ENCODE measurements around the gene ADAM22.
"Not testable (repeated sequence)": the region's sequence is repeated elsewhere in the genome, so short reads cannot be mapped to it uniquely, and the experiment has no call there.

The ADAM22 gene

DNA sequence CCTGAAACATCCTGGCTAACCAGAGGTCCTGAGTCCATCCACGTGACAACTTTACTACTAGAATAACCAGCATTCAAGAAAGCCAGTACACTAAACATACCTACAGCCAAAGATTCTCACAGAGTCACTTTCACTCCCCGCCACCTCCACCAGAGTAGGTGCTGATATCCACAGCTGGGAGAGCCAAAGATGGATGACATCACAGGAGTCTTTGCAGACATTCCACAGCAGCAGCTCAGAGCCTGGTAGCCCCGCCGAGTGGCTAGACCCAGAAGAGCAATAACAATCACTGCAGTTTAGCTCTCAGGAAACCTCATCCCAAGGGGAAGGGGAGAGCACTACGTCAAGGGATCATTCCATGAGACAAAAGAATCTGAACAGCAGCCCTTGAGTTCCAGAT is 13.5 kb upstream of the ADAM22 start:
- Histone ChIP-seq H3K4me3 (ENCODE audit: low read depth, low read length) (no peak overlapping the region), H3K36me3 (ENCODE audit: control insufficient read depth, insufficient read depth, low read length) (no peaks in the 10 kb centered on the region), H3K4me1 (ENCODE audit: control insufficient read depth, insufficient read depth, low read length) (no peaks in the 10 kb centered on the region), H3K27me3 (ENCODE audit: control insufficient read depth, insufficient read depth, low read length) (no peaks in the 10 kb centered on the region), H3K27ac (ENCODE audit: low read depth, low read length) (no peak overlapping the region), H3K9me3 (ENCODE audit: control insufficient read depth, insufficient read depth, low read length) (no peaks in the 10 kb centered on the region), H3K9ac (ENCODE audit: low read depth, low read length) (no peak overlapping the region)

DNA sequence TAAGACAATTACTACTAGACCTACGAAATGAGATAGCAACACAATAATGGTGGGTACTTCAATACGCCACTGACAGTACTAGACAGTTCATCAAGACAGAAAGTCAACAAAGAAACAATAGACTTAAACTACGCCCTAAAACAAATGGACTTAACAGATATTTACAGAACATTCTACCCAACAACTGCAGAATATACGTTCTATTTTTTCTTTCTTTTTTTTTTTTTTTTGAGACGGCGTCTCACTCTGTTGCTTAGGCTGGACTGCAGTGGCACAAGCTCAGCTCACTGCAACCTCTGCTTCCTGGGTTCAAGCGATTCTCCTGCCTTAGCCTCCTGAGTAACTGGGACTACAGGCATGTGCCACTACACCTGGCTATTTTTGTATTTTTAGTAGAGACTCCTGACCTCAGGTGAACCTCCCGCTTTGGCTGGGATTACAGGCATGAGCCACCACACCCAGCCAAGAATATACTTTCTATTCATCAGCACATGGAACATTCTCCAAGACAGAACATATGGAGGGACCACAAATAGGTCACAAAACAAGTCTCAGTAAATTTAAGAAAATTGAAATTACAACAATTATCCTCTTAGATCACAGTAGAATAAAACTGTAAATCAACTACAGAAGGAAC is 11.2 kb upstream of the ADAM22 start:
- not testable (repeated sequence) for H3K4me3 ChIP-seq (ENCODE audit: low read depth, low read length); H3K9ac ChIP-seq (ENCODE audit: low read depth, low read length); H3K27ac ChIP-seq (ENCODE audit: low read depth, low read length); H3K36me3 ChIP-seq (ENCODE audit: control insufficient read depth, insufficient read depth, low read length); H3K9me3 ChIP-seq (ENCODE audit: control insufficient read depth, insufficient read depth, low read length); H3K27me3 ChIP-seq (ENCODE audit: control insufficient read depth, insufficient read depth, low read length)
- H3K4me1 ChIP-seq (ENCODE audit: control insufficient read depth, insufficient read depth, low read length), result peaks cover 14% of the 10 kb centered on the region

DNA sequence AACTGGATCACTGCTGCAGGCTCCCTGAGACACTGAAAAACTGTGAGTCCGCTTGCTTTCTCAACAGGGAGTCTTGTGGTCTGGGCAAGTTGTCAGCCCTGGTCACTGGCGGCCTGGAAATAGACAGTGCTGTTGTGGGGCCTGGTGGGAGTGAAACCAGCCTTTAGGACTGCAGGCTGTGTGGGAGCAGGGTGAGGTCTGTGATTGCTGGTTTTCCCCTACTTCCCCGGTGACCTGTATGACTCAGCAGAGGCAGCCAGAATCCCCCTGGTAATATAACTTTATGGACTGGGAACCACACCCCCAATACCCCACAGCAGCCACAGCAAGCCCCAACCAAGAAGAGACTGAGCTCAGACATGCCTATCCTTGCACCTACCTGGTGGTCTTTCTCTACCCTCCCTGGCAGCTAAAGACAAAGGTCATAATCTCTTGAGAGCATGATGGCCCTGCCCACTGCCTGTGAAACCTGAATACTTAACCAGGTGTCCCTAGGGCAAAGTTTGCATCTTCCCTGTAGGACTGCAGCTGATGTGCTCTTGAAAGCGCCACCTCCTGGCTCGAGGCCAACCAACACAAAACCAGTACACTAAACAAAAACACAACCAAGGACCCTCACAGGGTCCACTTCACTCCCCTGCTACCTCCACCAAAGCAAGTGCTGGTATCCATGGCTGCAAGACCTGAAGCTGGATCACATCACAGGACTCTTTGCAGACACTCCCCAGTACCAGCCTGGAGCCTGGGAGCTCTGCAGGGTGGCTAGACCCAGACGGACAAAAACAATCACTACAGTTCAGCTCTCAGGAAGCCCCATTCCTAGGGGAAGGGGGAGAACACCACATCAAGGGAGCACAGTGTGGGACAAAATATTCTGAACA is 7.2 kb upstream of the ADAM22 start:
- 0 out of 2 replicates have a peak overlapping the region, but pooled peaks have one; percentile 23 for H3K4me3 ChIP-seq (ENCODE audit: low read depth, low read length)

DNA sequence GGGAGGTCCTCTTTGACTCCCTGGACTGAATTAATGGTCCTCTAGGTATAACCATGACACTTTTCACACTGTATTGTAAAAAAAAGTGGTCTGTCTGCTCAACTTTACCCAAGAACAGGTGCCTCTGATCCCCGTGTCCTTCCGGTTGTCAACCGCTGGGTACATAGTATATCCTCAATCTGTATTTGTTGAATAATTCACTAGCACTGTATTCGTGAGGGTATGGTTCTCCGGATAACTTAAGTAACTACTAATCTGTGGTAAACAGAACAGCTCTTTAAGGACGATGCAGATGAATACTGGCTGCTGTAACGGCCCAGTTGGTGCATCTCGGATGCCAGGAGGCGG is 472 bp upstream of the ADAM22 start:
- H3K36me3 ChIP-seq (ENCODE audit: control insufficient read depth, insufficient read depth, low read length), result no peaks in the 10 kb centered on the region
- H3K9me3 ChIP-seq (ENCODE audit: control insufficient read depth, insufficient read depth, low read length), result no peaks in the 10 kb centered on the region
- no peak overlapping the region for H3K9ac ChIP-seq (ENCODE audit: low read depth, low read length)
- H3K27ac ChIP-seq (ENCODE audit: low read depth, low read length), result no peak overlapping the region
- H3K4me3 ChIP-seq (ENCODE audit: low read depth, low read length), result peak overlapping the region; percentile 80
- peaks cover 3% of the 10 kb centered on the region; the same call in 1 of the 2 replicates for H3K4me1 ChIP-seq (ENCODE audit: control insufficient read depth, insufficient read depth, low read length)
- H3K27me3 ChIP-seq (ENCODE audit: control insufficient read depth, insufficient read depth, low read length), result peaks cover 10% of the 10 kb centered on the region

More for the DNA sequence above, 7.2 kb upstream of the ADAM22 start:
- Histone ChIP-seq H3K27ac (ENCODE audit: low read depth, low read length) (peak overlapping the region; percentile 61), H3K9ac (ENCODE audit: low read depth, low read length) (no peak overlapping the region), H3K4me1 (ENCODE audit: control insufficient read depth, insufficient read depth, low read length) (peaks cover 14% of the 10 kb centered on the region), H3K27me3 (ENCODE audit: control insufficient read depth, insufficient read depth, low read length) (no peaks in the 10 kb centered on the region), H3K9me3 (ENCODE audit: control insufficient read depth, insufficient read depth, low read length) (no peaks in the 10 kb centered on the region), H3K36me3 (ENCODE audit: control insufficient read depth, insufficient read depth, low read length) (no peaks in the 10 kb centered on the region)

DNA sequence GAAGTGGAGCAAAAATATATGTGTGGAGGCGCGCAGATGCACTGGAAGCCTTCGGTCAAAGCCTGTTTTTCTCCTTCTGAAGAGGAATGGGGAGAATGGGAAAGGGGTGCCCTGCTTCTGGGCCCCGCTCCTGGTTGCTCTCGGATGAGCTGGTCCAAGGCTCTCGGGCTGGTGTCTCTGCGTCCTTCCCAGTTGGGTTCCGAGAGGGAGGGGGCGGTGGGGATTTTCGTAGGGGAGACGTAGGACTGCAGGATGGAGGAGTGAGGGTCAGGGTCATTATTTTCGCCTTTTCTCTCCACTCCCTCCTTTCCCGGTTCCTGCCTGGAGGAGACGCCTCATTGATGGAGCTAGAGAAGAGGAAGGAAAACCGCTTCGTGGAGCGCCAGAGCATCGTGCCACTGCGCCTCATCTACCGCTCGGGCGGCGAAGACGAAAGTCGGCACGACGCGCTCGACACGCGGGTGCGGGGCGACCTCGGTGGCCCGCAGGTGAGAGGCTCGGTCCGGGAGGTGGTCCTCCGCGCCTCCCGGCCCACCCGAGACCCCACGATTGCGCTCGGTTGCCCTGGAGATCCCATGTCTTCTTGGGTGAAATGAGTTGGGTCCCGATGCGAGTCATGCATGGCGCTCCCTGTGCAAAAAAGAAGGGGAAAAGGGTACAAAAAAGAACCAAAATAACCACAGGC is 790 bp downstream of the ADAM22 start:
- no peaks in the 10 kb centered on the region for H3K9me3 ChIP-seq (ENCODE audit: control insufficient read depth, insufficient read depth, low read length)
- H3K36me3 ChIP-seq (ENCODE audit: control insufficient read depth, insufficient read depth, low read length), result peaks cover 8% of the 10 kb centered on the region
- peak overlapping the region; percentile 80 for H3K4me3 ChIP-seq (ENCODE audit: low read depth, low read length)
- peak overlapping the region; percentile 78 for H3K9ac ChIP-seq (ENCODE audit: low read depth, low read length)
- H3K4me1 ChIP-seq (ENCODE audit: control insufficient read depth, insufficient read depth, low read length), result peaks cover 3% of the 10 kb centered on the region; the same call in 1 of the 2 replicates
- peaks cover 10% of the 10 kb centered on the region for H3K27me3 ChIP-seq (ENCODE audit: control insufficient read depth, insufficient read depth, low read length)
- H3K27ac ChIP-seq (ENCODE audit: low read depth, low read length), result no peak overlapping the region

DNA sequence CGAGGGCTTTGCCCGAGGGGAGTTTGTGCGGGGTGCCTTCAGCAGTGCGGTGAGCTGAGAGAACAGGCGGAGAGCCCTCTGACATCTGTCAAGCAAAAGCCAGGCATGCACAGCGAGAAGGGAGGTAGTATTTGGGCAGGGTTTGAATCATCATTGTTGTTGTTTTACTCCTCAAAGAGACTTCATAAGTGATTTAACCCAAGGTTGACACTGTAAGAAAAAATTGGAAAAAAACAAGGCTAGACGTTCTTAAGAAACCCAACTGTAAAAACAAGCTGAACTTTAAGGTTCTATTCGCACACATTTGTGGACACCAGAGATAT is 1.3 kb downstream of the ADAM22 start:
- Histone ChIP-seq H3K36me3 (ENCODE audit: control insufficient read depth, insufficient read depth, low read length) (peaks cover 8% of the 10 kb centered on the region), H3K4me3 (ENCODE audit: low read depth, low read length) (peak overlapping the region; percentile 80), H3K27ac (ENCODE audit: low read depth, low read length) (no peak overlapping the region), H3K9ac (ENCODE audit: low read depth, low read length) (no peak overlapping the region), H3K27me3 (ENCODE audit: control insufficient read depth, insufficient read depth, low read length) (peaks cover 10% of the 10 kb centered on the region), H3K9me3 (ENCODE audit: control insufficient read depth, insufficient read depth, low read length) (no peaks in the 10 kb centered on the region), H3K4me1 (ENCODE audit: control insufficient read depth, insufficient read depth, low read length) (peaks cover 3% of the 10 kb centered on the region; the same call in 1 of the 2 replicates)

DNA sequence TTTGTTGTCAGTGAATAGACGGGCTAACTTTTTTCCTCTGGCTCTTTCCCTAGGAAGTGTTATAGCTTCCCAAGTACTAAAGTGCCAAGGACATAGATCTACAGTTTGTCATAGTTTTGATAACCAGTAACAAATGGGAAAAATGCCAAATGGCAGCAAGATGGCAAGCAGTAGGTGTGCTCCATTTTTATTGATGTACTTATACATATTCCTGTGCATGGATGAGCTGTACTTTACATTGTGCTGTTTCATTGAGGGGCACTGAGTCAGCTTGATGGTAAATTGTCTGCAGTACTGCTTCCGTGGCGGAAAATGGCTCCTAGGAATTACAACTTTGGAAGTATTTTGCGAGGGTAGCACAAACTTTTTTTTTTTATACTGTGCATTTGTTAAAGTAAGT is 7.1 kb downstream of the ADAM22 start:
- Histone ChIP-seq H3K36me3 (ENCODE audit: control insufficient read depth, insufficient read depth, low read length) (peaks cover 8% of the 10 kb centered on the region), H3K27ac (ENCODE audit: low read depth, low read length) (no peak overlapping the region), H3K9ac (ENCODE audit: low read depth, low read length) (no peak overlapping the region), H3K4me3 (ENCODE audit: low read depth, low read length) (no peak overlapping the region), H3K4me1 (ENCODE audit: control insufficient read depth, insufficient read depth, low read length) (no peaks in the 10 kb centered on the region), H3K9me3 (ENCODE audit: control insufficient read depth, insufficient read depth, low read length) (no peaks in the 10 kb centered on the region), H3K27me3 (ENCODE audit: control insufficient read depth, insufficient read depth, low read length) (no peaks in the 10 kb centered on the region)

DNA sequence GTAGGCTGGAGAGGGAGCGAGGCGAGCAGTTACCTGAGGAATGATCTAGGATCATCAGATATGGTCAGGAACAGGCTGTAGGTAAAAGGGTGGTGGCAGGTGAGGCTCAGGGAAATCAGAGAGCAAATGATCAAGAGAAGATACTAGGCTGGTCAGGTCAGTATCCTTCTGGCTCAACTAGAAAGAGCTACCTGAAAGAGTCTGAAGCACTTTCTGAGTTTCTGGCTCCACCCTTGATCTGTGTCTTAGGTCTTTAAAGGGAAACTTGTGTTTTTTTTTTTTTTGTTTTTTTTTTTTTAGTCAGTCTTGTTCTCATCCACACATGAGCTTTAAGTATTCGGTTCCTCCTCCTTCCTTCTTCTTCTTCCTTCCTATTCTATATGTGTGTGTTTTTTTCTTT is 10.5 kb downstream of the ADAM22 start:
- no peaks in the 10 kb centered on the region for H3K4me1 ChIP-seq (ENCODE audit: control insufficient read depth, insufficient read depth, low read length)
- no peaks in the 10 kb centered on the region for H3K27me3 ChIP-seq (ENCODE audit: control insufficient read depth, insufficient read depth, low read length)
- no peak overlapping the region for H3K27ac ChIP-seq (ENCODE audit: low read depth, low read length)
- no peaks in the 10 kb centered on the region for H3K9me3 ChIP-seq (ENCODE audit: control insufficient read depth, insufficient read depth, low read length)
- H3K9ac ChIP-seq (ENCODE audit: low read depth, low read length), result no peak overlapping the region
- H3K4me3 ChIP-seq (ENCODE audit: low read depth, low read length), result no peak overlapping the region
- H3K36me3 ChIP-seq (ENCODE audit: control insufficient read depth, insufficient read depth, low read length), result 0 out of 2 replicates have a peak, but pooled peaks cover under 1% of the 10 kb centered on the region

DNA sequence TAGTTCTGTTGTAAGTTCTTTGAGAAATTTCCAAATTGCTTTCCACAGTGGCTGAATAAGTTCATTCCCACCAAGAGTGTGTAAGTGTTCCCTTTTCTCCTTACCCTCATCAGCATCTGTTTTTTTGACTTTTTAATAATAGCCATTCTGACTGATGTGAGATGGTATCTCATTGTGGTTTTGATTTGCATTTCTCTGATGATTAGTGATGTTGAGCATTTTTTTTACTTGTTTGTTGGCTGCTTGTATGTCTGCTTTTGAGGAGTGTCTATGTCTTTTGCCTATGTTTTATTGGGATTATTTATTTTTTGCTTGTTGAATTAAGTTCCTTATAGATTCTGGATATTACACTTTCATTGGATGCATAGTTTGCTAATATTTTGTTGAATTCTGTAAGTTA is 11.9 kb downstream of the ADAM22 start:
- not testable (repeated sequence) for H3K4me1 ChIP-seq (ENCODE audit: control insufficient read depth, insufficient read depth, low read length); H3K36me3 ChIP-seq (ENCODE audit: control insufficient read depth, insufficient read depth, low read length); H3K9ac ChIP-seq (ENCODE audit: low read depth, low read length)

DNA sequence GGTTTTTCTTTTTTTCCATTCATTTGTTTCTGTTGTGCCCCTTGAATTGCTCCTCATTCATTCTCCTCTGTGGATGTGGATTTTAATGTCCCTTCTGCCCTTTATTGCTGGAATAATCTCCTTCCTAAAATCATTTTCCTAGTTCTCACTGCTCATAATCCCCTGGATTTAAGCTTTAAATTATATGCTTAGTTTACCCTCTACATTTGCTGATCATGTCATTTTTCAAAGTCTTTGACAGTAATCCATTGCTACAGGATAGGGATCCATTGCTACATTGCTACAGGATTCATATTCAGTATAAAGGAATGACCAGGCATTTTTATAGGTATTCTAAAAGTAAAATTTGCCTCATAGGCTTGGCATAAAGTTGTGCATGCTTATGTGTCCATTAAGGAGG is 14.3 kb downstream of the ADAM22 start:
- no peaks in the 10 kb centered on the region for H3K36me3 ChIP-seq (ENCODE audit: control insufficient read depth, insufficient read depth, low read length)
- no peaks in the 10 kb centered on the region for H3K9me3 ChIP-seq (ENCODE audit: control insufficient read depth, insufficient read depth, low read length)
- no peaks in the 10 kb centered on the region for H3K27me3 ChIP-seq (ENCODE audit: control insufficient read depth, insufficient read depth, low read length)
- no peak overlapping the region for H3K9ac ChIP-seq (ENCODE audit: low read depth, low read length)
- no peak overlapping the region for H3K4me3 ChIP-seq (ENCODE audit: low read depth, low read length)
- H3K27ac ChIP-seq (ENCODE audit: low read depth, low read length), result no peak overlapping the region
- no peaks in the 10 kb centered on the region for H3K4me1 ChIP-seq (ENCODE audit: control insufficient read depth, insufficient read depth, low read length)

More for the DNA sequence above, 11.9 kb downstream of the ADAM22 start:
- H3K9me3 ChIP-seq (ENCODE audit: control insufficient read depth, insufficient read depth, low read length); H3K4me3 ChIP-seq (ENCODE audit: low read depth, low read length); H3K27ac ChIP-seq (ENCODE audit: low read depth, low read length); H3K27me3 ChIP-seq (ENCODE audit: control insufficient read depth, insufficient read depth, low read length): not testable (repeated sequence)

DNA sequence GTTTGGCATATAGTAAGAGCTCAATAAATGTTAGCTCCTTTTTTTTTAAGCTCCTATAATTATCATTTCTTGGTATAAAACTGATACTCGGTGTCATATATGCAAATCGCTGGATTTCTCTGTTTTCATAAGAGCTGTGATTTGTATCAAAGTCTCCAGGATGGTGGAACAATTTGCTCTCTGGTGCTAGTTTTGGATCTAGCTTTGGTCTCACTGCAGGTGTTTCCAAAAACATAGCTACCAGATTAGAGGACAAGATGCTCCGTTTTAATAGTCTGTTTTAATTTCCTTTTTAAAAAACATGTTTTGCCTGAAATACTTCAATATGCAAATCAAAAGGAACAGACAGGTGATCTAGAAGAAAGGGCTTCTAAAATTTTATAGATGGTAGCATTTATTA is 25.3 kb downstream of the ADAM22 start:
- no peaks in the 10 kb centered on the region for H3K36me3 ChIP-seq (ENCODE audit: control insufficient read depth, insufficient read depth, low read length)
- no peaks in the 10 kb centered on the region for H3K4me1 ChIP-seq (ENCODE audit: control insufficient read depth, insufficient read depth, low read length)
- H3K9ac ChIP-seq (ENCODE audit: low read depth, low read length), result no peak overlapping the region
- H3K27ac ChIP-seq (ENCODE audit: low read depth, low read length), result no peak overlapping the region
- no peak overlapping the region for H3K4me3 ChIP-seq (ENCODE audit: low read depth, low read length)
- peaks cover 8% of the 10 kb centered on the region; the same call in 1 of the 2 replicates for H3K9me3 ChIP-seq (ENCODE audit: control insufficient read depth, insufficient read depth, low read length)
- H3K27me3 ChIP-seq (ENCODE audit: control insufficient read depth, insufficient read depth, low read length), result no peaks in the 10 kb centered on the region

All from HUES48 (cell line).